ENCODE results near the gene QKI.
"Not testable (repeated sequence)": the region's sequence is repeated elsewhere in the genome, so short reads cannot be mapped to it uniquely, and the experiment has no call there.

The QKI gene

DNA sequence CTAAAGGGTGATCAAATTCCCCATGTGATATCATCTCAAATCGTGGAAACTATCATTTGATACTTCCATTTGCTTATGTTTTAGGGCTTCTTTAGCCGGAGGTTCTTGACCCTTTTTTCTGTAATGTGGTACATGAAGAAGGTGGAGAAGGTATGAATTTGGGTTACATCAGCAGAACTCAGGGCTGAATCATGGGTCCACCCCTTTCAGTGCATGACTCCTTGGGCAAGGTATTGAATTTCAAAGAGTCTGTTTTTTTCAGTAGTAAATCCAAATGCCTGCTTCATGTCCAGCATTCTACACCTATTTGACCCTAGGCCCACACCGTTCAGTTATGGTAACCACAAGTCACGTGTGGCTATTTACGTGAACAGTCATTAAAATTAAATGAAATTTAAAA, 30.6 kb upstream of the QKI start:
- ATAC-seq (ENCODE audit: insufficient read depth, low read depth) (no peak), DNase-seq (no peak)
- no peaks in the 10 kb centered on the region for H3K9me3 ChIP-seq (ENCODE audit: insufficient read depth, low read length, severe bottlenecking)
- H3K9ac ChIP-seq (ENCODE audit: low read depth, low read length): no peak overlapping the region
- no peaks in the 10 kb centered on the region for H3K27me3 ChIP-seq (ENCODE audit: insufficient read depth, low read length, poor library complexity)
- H2AFZ ChIP-seq (ENCODE audit: low read depth, low read length): no peak overlapping the region
- no peak overlapping the region for H3K4me3 ChIP-seq (ENCODE audit: low read depth in 1 of 2, low read length in 2 of 2)
- no peaks in the 10 kb centered on the region for H4K20me1 ChIP-seq (ENCODE audit: insufficient read depth, low read length)
- no peak overlapping the region for H3K27ac ChIP-seq (ENCODE audit: low read length)
- no peak overlapping the region for H3K4me2 ChIP-seq (ENCODE audit: insufficient read depth, low read length)
- H3K79me2 ChIP-seq (ENCODE audit: insufficient read depth, low read length): no peaks in the 10 kb centered on the region
- no peaks in the 10 kb centered on the region for H3K36me3 ChIP-seq (ENCODE audit: insufficient read depth, low read length)
- no peaks in the 10 kb centered on the region for H3K4me1 ChIP-seq (ENCODE audit: insufficient read depth, low read length)
- TF ChIP-seq, protein P1, sequence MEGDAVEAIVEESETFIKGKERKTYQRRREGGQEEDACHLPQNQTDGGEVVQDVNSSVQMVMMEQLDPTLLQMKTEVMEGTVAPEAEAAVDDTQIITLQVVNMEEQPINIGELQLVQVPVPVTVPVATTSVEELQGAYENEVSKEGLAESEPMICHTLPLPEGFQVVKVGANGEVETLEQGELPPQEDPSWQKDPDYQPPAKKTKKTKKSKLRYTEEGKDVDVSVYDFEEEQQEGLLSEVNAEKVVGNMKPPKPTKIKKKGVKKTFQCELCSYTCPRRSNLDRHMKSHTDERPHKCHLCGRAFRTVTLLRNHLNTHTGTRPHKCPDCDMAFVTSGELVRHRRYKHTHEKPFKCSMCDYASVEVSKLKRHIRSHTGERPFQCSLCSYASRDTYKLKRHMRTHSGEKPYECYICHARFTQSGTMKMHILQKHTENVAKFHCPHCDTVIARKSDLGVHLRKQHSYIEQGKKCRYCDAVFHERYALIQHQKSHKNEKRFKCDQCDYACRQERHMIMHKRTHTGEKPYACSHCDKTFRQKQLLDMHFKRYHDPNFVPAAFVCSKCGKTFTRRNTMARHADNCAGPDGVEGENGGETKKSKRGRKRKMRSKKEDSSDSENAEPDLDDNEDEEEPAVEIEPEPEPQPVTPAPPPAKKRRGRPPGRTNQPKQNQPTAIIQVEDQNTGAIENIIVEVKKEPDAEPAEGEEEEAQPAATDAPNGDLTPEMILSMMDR (IDR thresholded peaks at IDR 0.05; ENCODE audit: borderline replicate concordance, extremely low read depth, low read length, poor library complexity, severe bottlenecking): no peak
- no peak for TF ChIP-seq EZH2 (IDR thresholded peaks at IDR 0.05; ENCODE audit: borderline replicate concordance, low read depth, low read length, severe bottlenecking)

- H3K9ac ChIP-seq (ENCODE audit: low read depth, low read length): no peak overlapping the region
- H3K4me3 ChIP-seq (ENCODE audit: low read depth in 1 of 2, low read length in 2 of 2): no peak overlapping the region
- H3K9me3 ChIP-seq (ENCODE audit: insufficient read depth, low read length, severe bottlenecking): no peaks in the 10 kb centered on the region
- H3K27ac ChIP-seq (ENCODE audit: low read length): no peak overlapping the region
- H3K4me2 ChIP-seq (ENCODE audit: insufficient read depth, low read length): no peak overlapping the region
- TF ChIP-seq, protein P1 (IDR thresholded peaks at IDR 0.05; ENCODE audit: borderline replicate concordance, extremely low read depth, low read length, poor library complexity, severe bottlenecking): no peak
- no peak for TF ChIP-seq EZH2 (IDR thresholded peaks at IDR 0.05; ENCODE audit: borderline replicate concordance, low read depth, low read length, severe bottlenecking)
- no peak overlapping the region for H2AFZ ChIP-seq (ENCODE audit: low read depth, low read length)
- no peaks in the 10 kb centered on the region for H3K36me3 ChIP-seq (ENCODE audit: insufficient read depth, low read length)
- no peak for DNase-seq
- ATAC-seq (ENCODE audit: insufficient read depth, low read depth): no peak
- no peaks in the 10 kb centered on the region for H3K4me1 ChIP-seq (ENCODE audit: insufficient read depth, low read length)
- H4K20me1 ChIP-seq (ENCODE audit: insufficient read depth, low read length): no peaks in the 10 kb centered on the region
- no peaks in the 10 kb centered on the region for H3K27me3 ChIP-seq (ENCODE audit: insufficient read depth, low read length, poor library complexity)
- no peaks in the 10 kb centered on the region for H3K79me2 ChIP-seq (ENCODE audit: insufficient read depth, low read length)
These were observed 30.0 kb upstream of the QKI start for GRCh38 chr6:163384510-163384909.

- not testable (repeated sequence) for H3K79me2 ChIP-seq (ENCODE audit: insufficient read depth, low read length); H4K20me1 ChIP-seq (ENCODE audit: insufficient read depth, low read length); DNase-seq; H3K9me3 ChIP-seq (ENCODE audit: insufficient read depth, low read length, severe bottlenecking); ATAC-seq (ENCODE audit: insufficient read depth, low read depth); H3K4me1 ChIP-seq (ENCODE audit: insufficient read depth, low read length); H3K27ac ChIP-seq (ENCODE audit: low read length); H2AFZ ChIP-seq (ENCODE audit: low read depth, low read length); H3K4me2 ChIP-seq (ENCODE audit: insufficient read depth, low read length); H3K4me3 ChIP-seq (ENCODE audit: low read depth in 1 of 2, low read length in 2 of 2); H3K36me3 ChIP-seq (ENCODE audit: insufficient read depth, low read length); H3K9ac ChIP-seq (ENCODE audit: low read depth, low read length); H3K27me3 ChIP-seq (ENCODE audit: insufficient read depth, low read length, poor library complexity)
These were observed 29.0 kb upstream of the QKI start for GRCh38 chr6:163385503-163385902.

- no peak overlapping the region for H3K4me3 ChIP-seq (ENCODE audit: low read depth in 1 of 2, low read length in 2 of 2)
- H3K27me3 ChIP-seq (ENCODE audit: insufficient read depth, low read length, poor library complexity): no peaks in the 10 kb centered on the region
- H3K9ac ChIP-seq (ENCODE audit: low read depth, low read length): no peak overlapping the region
- no peaks in the 10 kb centered on the region for H3K4me1 ChIP-seq (ENCODE audit: insufficient read depth, low read length)
- no peaks in the 10 kb centered on the region for H3K9me3 ChIP-seq (ENCODE audit: insufficient read depth, low read length, severe bottlenecking)
- no peak overlapping the region for H3K4me2 ChIP-seq (ENCODE audit: insufficient read depth, low read length)
- DNase-seq: no peak
- H2AFZ ChIP-seq (ENCODE audit: low read depth, low read length): no peak overlapping the region
- H3K79me2 ChIP-seq (ENCODE audit: insufficient read depth, low read length): no peaks in the 10 kb centered on the region
- no peaks in the 10 kb centered on the region for H4K20me1 ChIP-seq (ENCODE audit: insufficient read depth, low read length)
- no peak for TF ChIP-seq EZH2 (IDR thresholded peaks at IDR 0.05; ENCODE audit: borderline replicate concordance, low read depth, low read length, severe bottlenecking)
- TF ChIP-seq, protein P1 (IDR thresholded peaks at IDR 0.05; ENCODE audit: borderline replicate concordance, extremely low read depth, low read length, poor library complexity, severe bottlenecking): no peak
- ATAC-seq (ENCODE audit: insufficient read depth, low read depth): no peak
- no peak overlapping the region for H3K27ac ChIP-seq (ENCODE audit: low read length)
- no peaks in the 10 kb centered on the region for H3K36me3 ChIP-seq (ENCODE audit: insufficient read depth, low read length)
These were observed 28.1 kb upstream of the QKI start for GRCh38 chr6:163386329-163386908.

Data from DND-41 (cell line).